Measurements from ENCODE around the gene RHOU.

DNA sequence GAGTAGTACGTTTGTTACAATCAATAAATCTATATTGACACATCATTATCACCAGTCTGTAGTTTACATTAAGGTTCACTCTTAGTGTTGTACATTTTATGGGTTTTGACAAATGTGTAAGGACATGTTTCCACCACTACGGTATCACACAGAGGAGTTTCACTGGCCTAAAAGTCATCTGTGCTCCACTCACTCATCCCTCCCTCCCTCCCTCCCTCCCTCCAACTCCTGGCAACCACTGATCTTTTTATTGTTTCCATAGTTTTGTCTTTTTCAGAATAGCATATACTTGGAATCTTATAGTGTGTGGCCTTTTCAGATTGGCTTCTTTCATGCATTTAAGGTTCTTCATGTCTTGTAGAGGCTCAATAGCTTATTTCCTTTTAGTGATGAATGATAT lies 44.1 kb upstream of the RHOU start:
- TF ChIP-seq, protein P1, sequence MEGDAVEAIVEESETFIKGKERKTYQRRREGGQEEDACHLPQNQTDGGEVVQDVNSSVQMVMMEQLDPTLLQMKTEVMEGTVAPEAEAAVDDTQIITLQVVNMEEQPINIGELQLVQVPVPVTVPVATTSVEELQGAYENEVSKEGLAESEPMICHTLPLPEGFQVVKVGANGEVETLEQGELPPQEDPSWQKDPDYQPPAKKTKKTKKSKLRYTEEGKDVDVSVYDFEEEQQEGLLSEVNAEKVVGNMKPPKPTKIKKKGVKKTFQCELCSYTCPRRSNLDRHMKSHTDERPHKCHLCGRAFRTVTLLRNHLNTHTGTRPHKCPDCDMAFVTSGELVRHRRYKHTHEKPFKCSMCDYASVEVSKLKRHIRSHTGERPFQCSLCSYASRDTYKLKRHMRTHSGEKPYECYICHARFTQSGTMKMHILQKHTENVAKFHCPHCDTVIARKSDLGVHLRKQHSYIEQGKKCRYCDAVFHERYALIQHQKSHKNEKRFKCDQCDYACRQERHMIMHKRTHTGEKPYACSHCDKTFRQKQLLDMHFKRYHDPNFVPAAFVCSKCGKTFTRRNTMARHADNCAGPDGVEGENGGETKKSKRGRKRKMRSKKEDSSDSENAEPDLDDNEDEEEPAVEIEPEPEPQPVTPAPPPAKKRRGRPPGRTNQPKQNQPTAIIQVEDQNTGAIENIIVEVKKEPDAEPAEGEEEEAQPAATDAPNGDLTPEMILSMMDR (IDR thresholded peaks at IDR 0.05; ENCODE audit: extremely low read depth in 1 of 2, insufficient read depth in 1 of 2, low read depth in 1 of 2, low read length in 2 of 2), result no peak
- TF ChIP-seq POLR2AphosphoS5 (IDR thresholded peaks at IDR 0.05; ENCODE audit: insufficient read depth, low read depth, low read length) (no peak), EZH2 (IDR thresholded peaks at IDR 0.05; ENCODE audit: borderline replicate concordance, low read depth, low read length, severe bottlenecking) (no peak), POLR2A (IDR thresholded peaks at IDR 0.05; ENCODE audit: low read depth, low read length) (no peak), JUN (IDR thresholded peaks at IDR 0.05; ENCODE audit: borderline replicate concordance, insufficient read depth, insufficient read length, low read depth) (no peak), MYC (IDR thresholded peaks at IDR 0.05; ENCODE audit: low read depth, low read length) (no peak)
- TF ChIP-seq, protein P2, sequence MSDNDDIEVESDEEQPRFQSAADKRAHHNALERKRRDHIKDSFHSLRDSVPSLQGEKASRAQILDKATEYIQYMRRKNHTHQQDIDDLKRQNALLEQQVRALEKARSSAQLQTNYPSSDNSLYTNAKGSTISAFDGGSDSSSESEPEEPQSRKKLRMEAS (IDR thresholded peaks at IDR 0.05; ENCODE audit: insufficient read depth, insufficient read length), result no peak

Data from endothelial cell of umbilical vein (primary cell).